KMS-11 (cell line): ENCODE measurements around the gene CFAP46.

Experiments
- H2AFZ ChIP-seq: fragments of 200-600 bp; sonication (generic); 2 replicates; pipeline ENCODE4 v1.6.1; 2016; ENCODE audit warnings: antibody characterized with exemption, mixed run types, low read depth
- H3K27ac ChIP-seq: fragments of 200-600 bp; sonication (generic); 2 replicates; pipeline ENCODE4 v1.6.1; 2016; ENCODE audit warnings: mild to moderate bottlenecking, mixed run types
- H3K27me3 ChIP-seq: fragments of 200-600 bp; sonication (generic); 2 replicates; pipeline ENCODE4 v1.6.1; 2017; ENCODE audit warnings: mild to moderate bottlenecking, low read depth, mixed run types, moderate library complexity; ENCODE audit not compliant: insufficient read depth
- H3K36me3 ChIP-seq: fragments of 200-600 bp; sonication (generic); 2 replicates; pipeline ENCODE4 v1.6.1; 2017; ENCODE audit warnings: mild to moderate bottlenecking, mixed run types; ENCODE audit not compliant: insufficient read depth
- H3K4me1 ChIP-seq: fragments of 200-600 bp; sonication (generic); 2 replicates; pipeline ENCODE4 v1.6.1; 2016; ENCODE audit warnings: mild to moderate bottlenecking, low read depth, mixed run types; ENCODE audit not compliant: poor library complexity, severe bottlenecking
- H3K4me2 ChIP-seq: fragments of 200-600 bp; sonication (generic); 2 replicates; pipeline ENCODE4 v1.7.0; 2016; ENCODE audit warnings: mild to moderate bottlenecking, mixed run types
- H3K4me3 ChIP-seq: fragments of 200-600 bp; sonication (generic); IDR thresholded peaks from 2 replicates; pipeline ENCODE4 v1.6.1; 2017; ENCODE audit warnings: low read depth, low read length, mixed read lengths; ENCODE audit not compliant: insufficient read depth
- H3K79me2 ChIP-seq: fragments of 200-600 bp; sonication (generic); 2 replicates; pipeline ENCODE4 v1.6.1; 2016; ENCODE audit warnings: low read depth, mixed run types; ENCODE audit not compliant: insufficient read depth
- H3K9ac ChIP-seq: fragments of 200-600 bp; sonication (generic); 2 replicates; pipeline ENCODE4 v1.6.1; 2016; ENCODE audit warnings: mild to moderate bottlenecking, mixed run types
- H4K20me1 ChIP-seq: fragments of 200-600 bp; sonication (generic); 2 replicates; pipeline ENCODE4 v1.6.1; 2016; ENCODE audit warnings: mild to moderate bottlenecking, mixed run types; ENCODE audit not compliant: insufficient read depth
- TF ChIP-seq, protein P1 (sequence below): fragments of 200-600 bp; sonication (generic); conservative IDR thresholded peaks from 2 replicates; pipeline ENCODE4 v1.6.1; 2017; ENCODE audit warnings: low read depth, mild to moderate bottlenecking, antibody characterized with exemption, low read length, moderate library complexity, mixed read lengths

CFAP46 gene

DNA sequence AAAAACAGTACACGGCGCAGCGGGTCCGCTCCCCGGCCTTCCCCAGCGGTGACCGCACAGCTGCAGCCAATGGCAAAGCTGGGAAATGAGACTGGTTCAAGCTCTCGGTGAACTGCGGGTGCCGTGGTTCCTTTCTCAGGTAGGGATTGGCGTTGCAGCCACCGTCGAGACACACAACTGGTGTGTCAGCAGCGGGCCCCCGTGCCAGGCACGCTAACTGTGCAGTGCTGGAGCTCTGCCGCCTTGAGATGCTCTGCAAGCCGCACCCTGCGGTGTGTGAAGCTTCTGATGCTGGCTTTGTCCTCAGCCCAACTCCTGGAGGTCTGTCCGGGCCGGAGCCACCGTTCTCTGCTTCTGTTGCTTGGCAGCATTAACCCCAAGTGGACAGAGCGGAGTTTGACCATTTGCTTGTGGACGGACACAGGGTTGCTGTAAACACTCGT lies 135.8 kb downstream of the CFAP46 start:
- Histone ChIP-seq H3K36me3 (no peaks in the 10 kb centered on the region), H3K4me2 (no peak overlapping the region)
- TF ChIP-seq, protein P1, sequence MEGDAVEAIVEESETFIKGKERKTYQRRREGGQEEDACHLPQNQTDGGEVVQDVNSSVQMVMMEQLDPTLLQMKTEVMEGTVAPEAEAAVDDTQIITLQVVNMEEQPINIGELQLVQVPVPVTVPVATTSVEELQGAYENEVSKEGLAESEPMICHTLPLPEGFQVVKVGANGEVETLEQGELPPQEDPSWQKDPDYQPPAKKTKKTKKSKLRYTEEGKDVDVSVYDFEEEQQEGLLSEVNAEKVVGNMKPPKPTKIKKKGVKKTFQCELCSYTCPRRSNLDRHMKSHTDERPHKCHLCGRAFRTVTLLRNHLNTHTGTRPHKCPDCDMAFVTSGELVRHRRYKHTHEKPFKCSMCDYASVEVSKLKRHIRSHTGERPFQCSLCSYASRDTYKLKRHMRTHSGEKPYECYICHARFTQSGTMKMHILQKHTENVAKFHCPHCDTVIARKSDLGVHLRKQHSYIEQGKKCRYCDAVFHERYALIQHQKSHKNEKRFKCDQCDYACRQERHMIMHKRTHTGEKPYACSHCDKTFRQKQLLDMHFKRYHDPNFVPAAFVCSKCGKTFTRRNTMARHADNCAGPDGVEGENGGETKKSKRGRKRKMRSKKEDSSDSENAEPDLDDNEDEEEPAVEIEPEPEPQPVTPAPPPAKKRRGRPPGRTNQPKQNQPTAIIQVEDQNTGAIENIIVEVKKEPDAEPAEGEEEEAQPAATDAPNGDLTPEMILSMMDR, result no peak

GRCh38 chr10:132806110-132806509 lies 136.3 kb downstream of the CFAP46 start:
- no peaks in the 10 kb centered on the region for H3K4me1 ChIP-seq
- no peak overlapping the region for H3K9ac ChIP-seq
- TF ChIP-seq, protein P1, result no peak
- no peak overlapping the region for H2AFZ ChIP-seq
- no peak overlapping the region for H3K4me3 ChIP-seq
- H3K27ac ChIP-seq, result no peak overlapping the region
- no peaks in the 10 kb centered on the region for H3K79me2 ChIP-seq
- no peak overlapping the region for H3K4me2 ChIP-seq
- no peaks in the 10 kb centered on the region for H3K36me3 ChIP-seq
- H3K27me3 ChIP-seq, result peaks cover 39% of the 10 kb centered on the region
- no peaks in the 10 kb centered on the region for H4K20me1 ChIP-seq

More for the DNA sequence above, 135.8 kb downstream of the CFAP46 start:
- no peak overlapping the region for H3K9ac ChIP-seq
- no peaks in the 10 kb centered on the region for H3K4me1 ChIP-seq
- no peak overlapping the region for H3K27ac ChIP-seq
- no peak overlapping the region for H2AFZ ChIP-seq
- H3K27me3 ChIP-seq, result peaks cover 39% of the 10 kb centered on the region
- no peak overlapping the region for H3K4me3 ChIP-seq
- no peaks in the 10 kb centered on the region for H3K79me2 ChIP-seq
- H4K20me1 ChIP-seq, result no peaks in the 10 kb centered on the region

DNA sequence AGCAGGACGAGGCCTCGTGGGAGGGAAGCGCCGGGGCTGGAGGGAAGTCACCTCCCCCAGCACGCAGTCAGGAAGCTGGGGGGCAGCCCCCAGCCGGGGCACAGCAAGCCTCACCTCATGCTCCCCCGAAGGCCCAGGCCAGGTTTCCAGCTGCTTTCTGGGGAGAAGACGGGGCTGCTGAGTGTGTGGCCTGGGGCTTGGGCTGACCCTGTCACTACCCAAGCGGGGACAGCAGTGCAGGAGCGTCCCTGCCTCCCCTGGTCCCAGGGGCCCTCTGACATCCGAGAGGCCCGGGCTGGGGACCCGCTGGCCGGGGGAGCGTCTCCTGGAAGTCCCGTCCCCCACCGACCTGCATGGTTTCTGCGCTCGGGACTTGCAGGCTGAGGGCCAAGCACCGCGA lies 136.8 kb downstream of the CFAP46 start:
- H3K4me2 ChIP-seq, result no peak overlapping the region

DNA sequence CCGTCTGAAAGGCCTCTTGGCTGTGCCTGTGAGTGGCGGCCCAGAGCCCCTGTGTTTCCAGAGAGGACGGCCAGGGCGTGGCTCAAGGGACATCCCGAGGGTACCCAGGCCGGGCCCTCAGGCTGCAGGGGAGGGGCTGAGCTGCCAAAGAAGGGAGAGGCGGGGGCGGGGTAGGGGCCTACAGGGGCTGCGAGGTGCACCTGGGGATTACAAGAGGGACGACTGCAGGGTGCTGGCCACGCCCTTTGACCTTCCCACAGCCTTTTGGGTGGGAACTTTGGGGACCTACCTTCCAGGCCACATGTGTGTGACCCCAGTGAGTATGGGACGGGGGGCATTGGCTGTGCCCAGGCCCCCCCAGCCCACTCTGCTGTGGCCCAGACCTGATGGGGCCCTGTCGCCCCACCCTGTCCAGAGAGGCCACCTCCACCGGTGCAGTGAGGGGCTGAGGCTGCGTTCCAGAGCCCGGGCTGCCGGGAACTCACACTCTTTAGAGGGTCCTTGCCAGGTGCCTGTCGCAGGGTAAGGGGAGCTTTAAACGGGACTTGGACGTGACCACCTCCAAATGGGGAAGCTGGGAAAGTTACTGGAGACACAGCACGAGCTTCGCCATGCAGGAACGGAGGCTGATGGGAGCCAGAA lies 137.5 kb downstream of the CFAP46 start:
- TF ChIP-seq, protein P1, result no peak
- Histone ChIP-seq H3K4me2 (no peak overlapping the region), H3K27ac (no peak overlapping the region), H4K20me1 (no peaks in the 10 kb centered on the region), H3K36me3 (no peaks in the 10 kb centered on the region), H3K9ac (no peak overlapping the region), H2AFZ (no peak overlapping the region), H3K79me2 (no peaks in the 10 kb centered on the region), H3K4me1 (no peaks in the 10 kb centered on the region), H3K4me3 (no peak overlapping the region), H3K27me3 (peaks cover 39% of the 10 kb centered on the region)

More for the DNA sequence above, 136.8 kb downstream of the CFAP46 start:
- Histone ChIP-seq H3K4me1 (no peaks in the 10 kb centered on the region), H4K20me1 (no peaks in the 10 kb centered on the region), H2AFZ (no peak overlapping the region), H3K27ac (no peak overlapping the region), H3K4me3 (no peak overlapping the region), H3K36me3 (no peaks in the 10 kb centered on the region), H3K9ac (no peak overlapping the region), H3K27me3 (peaks cover 39% of the 10 kb centered on the region), H3K79me2 (no peaks in the 10 kb centered on the region)
- TF ChIP-seq, protein P1, result no peak
